Panc1 (cell line): ENCODE measurements around the gene MCTP1.

Experiments
- POLR2AphosphoS5 ChIP-seq: IDR thresholded peaks from 2 replicates; pipeline ENCODE4 v1.6.1; 2012; ENCODE audit warnings: mild to moderate bottlenecking, low read depth, low read length, moderate library complexity
- SIN3A ChIP-seq: IDR thresholded peaks from 2 replicates; pipeline ENCODE4 v1.6.1; 2012; ENCODE audit warnings: low read depth, mild to moderate bottlenecking, low read length, moderate library complexity, borderline replicate concordance; ENCODE audit not compliant: insufficient read depth
- TCF7L2 ChIP-seq: IDR thresholded peaks from 2 replicates; pipeline ENCODE4 v1.6.1; 2011; ENCODE audit warnings: mild to moderate bottlenecking, low read depth, low read length, inconsistent platforms
- TF ChIP-seq, protein P1 (sequence below): fragments of 450-650 bp; IDR thresholded peaks from 2 replicates; pipeline ENCODE4 v1.5.1; 2017; ENCODE audit warnings: mild to moderate bottlenecking
- TF ChIP-seq, protein P2 (sequence below), 2 experiments: IDR thresholded peaks; 2 replicates each; pipeline ENCODE4 v1.6.1; 2011 to 2012; ENCODE audit warnings: low read depth in 2 of 2, control low read depth in 1 of 2, low read length in 1 of 2, mild to moderate bottlenecking in 1 of 2, moderate library complexity in 1 of 2; ENCODE audit not compliant: insufficient read depth in 1 of 2

DNA sequence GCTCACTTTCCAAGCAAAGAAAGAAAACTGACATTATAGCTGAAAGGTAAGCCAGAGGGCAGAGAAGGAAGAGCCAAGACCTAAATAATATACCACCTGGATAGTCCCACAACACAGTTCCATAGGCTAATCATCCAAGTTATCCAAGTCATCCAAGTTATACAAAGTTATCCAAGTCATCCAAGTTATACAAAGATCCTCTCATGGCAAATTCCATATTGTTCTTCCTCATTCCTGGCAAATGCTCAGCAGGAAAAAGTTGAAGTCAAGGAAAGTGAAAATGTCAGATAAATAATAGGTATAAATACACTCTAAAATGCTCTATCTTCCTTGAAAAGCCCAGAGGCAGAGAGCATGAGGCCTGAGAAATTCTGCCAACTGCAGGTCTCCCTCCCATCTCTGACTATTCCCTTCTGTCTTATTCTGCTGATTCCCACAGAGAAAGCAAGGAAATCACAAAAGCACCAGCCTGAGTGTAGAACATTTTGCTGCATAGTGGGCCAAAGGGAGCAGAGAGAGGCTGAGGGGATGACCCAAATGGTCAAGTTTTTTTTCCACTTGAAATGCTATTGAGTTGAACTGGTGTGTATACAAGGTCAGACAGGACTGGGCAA, 12.5 kb downstream of the MCTP1 start:
- TF ChIP-seq, protein P1, sequence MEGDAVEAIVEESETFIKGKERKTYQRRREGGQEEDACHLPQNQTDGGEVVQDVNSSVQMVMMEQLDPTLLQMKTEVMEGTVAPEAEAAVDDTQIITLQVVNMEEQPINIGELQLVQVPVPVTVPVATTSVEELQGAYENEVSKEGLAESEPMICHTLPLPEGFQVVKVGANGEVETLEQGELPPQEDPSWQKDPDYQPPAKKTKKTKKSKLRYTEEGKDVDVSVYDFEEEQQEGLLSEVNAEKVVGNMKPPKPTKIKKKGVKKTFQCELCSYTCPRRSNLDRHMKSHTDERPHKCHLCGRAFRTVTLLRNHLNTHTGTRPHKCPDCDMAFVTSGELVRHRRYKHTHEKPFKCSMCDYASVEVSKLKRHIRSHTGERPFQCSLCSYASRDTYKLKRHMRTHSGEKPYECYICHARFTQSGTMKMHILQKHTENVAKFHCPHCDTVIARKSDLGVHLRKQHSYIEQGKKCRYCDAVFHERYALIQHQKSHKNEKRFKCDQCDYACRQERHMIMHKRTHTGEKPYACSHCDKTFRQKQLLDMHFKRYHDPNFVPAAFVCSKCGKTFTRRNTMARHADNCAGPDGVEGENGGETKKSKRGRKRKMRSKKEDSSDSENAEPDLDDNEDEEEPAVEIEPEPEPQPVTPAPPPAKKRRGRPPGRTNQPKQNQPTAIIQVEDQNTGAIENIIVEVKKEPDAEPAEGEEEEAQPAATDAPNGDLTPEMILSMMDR, result no peak
- no peak for TF ChIP-seq POLR2AphosphoS5
- TF ChIP-seq SIN3A, result no peak
- TF ChIP-seq, protein P2, sequence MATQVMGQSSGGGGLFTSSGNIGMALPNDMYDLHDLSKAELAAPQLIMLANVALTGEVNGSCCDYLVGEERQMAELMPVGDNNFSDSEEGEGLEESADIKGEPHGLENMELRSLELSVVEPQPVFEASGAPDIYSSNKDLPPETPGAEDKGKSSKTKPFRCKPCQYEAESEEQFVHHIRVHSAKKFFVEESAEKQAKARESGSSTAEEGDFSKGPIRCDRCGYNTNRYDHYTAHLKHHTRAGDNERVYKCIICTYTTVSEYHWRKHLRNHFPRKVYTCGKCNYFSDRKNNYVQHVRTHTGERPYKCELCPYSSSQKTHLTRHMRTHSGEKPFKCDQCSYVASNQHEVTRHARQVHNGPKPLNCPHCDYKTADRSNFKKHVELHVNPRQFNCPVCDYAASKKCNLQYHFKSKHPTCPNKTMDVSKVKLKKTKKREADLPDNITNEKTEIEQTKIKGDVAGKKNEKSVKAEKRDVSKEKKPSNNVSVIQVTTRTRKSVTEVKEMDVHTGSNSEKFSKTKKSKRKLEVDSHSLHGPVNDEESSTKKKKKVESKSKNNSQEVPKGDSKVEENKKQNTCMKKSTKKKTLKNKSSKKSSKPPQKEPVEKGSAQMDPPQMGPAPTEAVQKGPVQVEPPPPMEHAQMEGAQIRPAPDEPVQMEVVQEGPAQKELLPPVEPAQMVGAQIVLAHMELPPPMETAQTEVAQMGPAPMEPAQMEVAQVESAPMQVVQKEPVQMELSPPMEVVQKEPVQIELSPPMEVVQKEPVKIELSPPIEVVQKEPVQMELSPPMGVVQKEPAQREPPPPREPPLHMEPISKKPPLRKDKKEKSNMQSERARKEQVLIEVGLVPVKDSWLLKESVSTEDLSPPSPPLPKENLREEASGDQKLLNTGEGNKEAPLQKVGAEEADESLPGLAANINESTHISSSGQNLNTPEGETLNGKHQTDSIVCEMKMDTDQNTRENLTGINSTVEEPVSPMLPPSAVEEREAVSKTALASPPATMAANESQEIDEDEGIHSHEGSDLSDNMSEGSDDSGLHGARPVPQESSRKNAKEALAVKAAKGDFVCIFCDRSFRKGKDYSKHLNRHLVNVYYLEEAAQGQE (IDR thresholded peaks at IDR 0.05; ENCODE audit: insufficient read depth in 1 of 2, low read depth in 2 of 2, low read length in 1 of 2), result no peak
- TF ChIP-seq TCF7L2, result no peak
